Measurements from ENCODE around the gene WDR20.
"Not testable (repeated sequence)": the region's sequence is repeated elsewhere in the genome, so short reads cannot be mapped to it uniquely, and the experiment has no call there.

The WDR20 gene

DNA sequence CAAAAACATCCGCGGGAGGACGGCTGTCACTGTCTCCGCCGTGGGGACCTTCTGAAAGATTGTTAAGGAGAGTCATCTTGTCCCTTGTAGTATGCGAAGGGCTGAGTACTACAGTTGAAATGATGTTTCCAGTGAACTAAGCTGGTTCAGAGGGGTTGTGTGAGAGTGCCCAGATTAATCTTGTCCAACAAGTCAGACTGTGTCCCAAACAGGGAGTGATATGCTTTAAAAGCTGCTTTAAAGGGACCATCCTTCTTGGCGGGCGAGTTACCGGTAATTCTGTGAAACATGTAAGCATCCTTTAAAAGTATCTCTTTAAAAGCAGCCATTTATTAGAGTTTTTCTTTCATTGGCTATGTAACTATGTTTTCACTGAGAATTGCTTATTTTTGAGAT lies 1.1 kb downstream of the WDR20 start:
- Mint-ChIP-seq H3K4me3 (peak overlapping the region; percentile 97 to 100), H3K36me3 (peaks cover 0 to 8% of the 10 kb centered on the region in 2 donors), H3K4me1 (peaks cover 18 to 34% of the 10 kb centered on the region in 2 donors), H3K27ac (peak overlapping the region; percentile 99), H3K9me3 (no peaks in the 10 kb centered on the region), H3K27me3 (no peaks in the 10 kb centered on the region)
- ATAC-seq (replicated peaks) (no peak), DNase-seq (no peak)

DNA sequence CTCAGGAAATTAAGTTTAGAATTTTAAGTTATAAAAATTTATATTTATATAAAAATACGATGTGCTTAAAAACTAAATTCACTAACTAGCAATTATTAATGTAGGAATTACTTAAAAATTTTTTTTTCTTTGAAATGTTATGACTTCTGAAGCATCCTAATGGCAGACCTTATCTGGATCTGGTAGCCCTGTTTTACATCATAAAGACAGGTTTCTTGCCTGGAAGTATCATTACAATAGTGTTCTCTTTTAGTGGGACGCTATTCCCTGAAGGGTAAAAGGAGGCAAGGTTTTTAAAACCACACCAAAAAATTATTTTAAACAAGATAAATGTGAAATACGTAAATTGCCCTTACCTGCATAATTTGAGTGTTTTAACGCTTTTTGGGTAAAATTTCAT lies 2.1 kb downstream of the WDR20 start:
- ATAC-seq (replicated peaks) (no peak), DNase-seq (no peak)
- no peaks in the 10 kb centered on the region for H3K9me3 Mint-ChIP-seq
- peaks cover 24 to 44% of the 10 kb centered on the region in 2 donors for H3K4me1 Mint-ChIP-seq
- H3K36me3 Mint-ChIP-seq = peaks cover 2 to 8% of the 10 kb centered on the region in 2 donors
- no peaks in the 10 kb centered on the region for H3K27me3 Mint-ChIP-seq
- no peak overlapping the region for H3K4me3 Mint-ChIP-seq
- H3K27ac Mint-ChIP-seq = no peak overlapping the region

DNA sequence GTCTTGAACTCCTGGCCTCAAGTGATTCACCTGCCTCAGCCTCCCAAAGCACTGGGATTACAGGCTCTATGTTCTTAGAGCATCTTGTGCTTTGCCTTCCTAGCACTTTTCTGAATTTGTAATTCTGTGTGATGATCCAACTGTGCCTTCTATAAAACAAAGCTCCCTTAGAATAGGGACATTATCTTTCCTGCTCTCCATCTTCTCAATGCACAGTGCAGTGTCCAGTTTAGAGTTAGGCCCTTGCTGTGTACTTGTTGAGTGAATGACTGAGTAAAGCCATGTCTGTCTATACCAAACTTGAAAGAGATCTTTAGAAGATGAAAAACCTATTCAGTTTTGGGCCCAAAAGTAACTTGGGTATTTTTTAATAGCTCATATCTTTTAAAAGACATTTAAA lies 5.2 kb downstream of the WDR20 start:
- no peaks in the 10 kb centered on the region for H3K27me3 Mint-ChIP-seq
- ATAC-seq (replicated peaks) (no peak), DNase-seq (no peak)
- H3K27ac Mint-ChIP-seq = no peak overlapping the region
- no peaks in the 10 kb centered on the region for H3K9me3 Mint-ChIP-seq
- H3K4me1 Mint-ChIP-seq = peaks cover 23 to 47% of the 10 kb centered on the region in 2 donors
- no peak overlapping the region for H3K4me3 Mint-ChIP-seq
- H3K36me3 Mint-ChIP-seq = peaks cover 13 to 16% of the 10 kb centered on the region in 2 donors

DNA sequence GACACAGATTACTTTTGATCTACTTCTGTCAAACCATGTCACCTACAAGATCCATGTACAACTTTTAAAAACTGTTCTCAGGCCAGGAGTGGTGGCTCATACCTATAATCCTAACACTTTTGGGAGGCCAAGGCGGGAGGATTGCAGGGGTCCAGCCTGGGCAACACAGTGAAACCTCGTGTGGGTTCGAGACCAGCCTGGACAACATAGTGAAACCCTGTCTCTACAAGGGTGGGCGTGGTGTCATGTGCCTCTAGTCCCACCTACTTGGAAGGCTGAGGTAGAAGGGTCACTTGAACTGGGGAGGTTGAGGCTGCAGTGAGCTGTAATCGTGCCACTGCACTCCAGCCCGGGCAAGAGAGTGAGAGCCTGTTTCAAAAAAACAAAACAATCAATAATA lies 5.7 kb downstream of the WDR20 start:
- DNase-seq = no peak
- no peak overlapping the region for H3K27ac Mint-ChIP-seq
- no peak overlapping the region for H3K4me3 Mint-ChIP-seq
- peaks cover 12 to 13% of the 10 kb centered on the region in 2 donors for H3K36me3 Mint-ChIP-seq
- no peaks in the 10 kb centered on the region for H3K9me3 Mint-ChIP-seq
- peaks cover 23 to 46% of the 10 kb centered on the region in 2 donors for H3K4me1 Mint-ChIP-seq
- ATAC-seq (replicated peaks) = no peak
- no peaks in the 10 kb centered on the region for H3K27me3 Mint-ChIP-seq

- H3K4me1 Mint-ChIP-seq = peaks cover 16 to 36% of the 10 kb centered on the region in 2 donors
- H3K27ac Mint-ChIP-seq = no peak overlapping the region
- H3K27me3 Mint-ChIP-seq = no peaks in the 10 kb centered on the region
These were observed 6.7 kb downstream of the WDR20 start for GRCh38 chr14:102146423-102146822.

DNA sequence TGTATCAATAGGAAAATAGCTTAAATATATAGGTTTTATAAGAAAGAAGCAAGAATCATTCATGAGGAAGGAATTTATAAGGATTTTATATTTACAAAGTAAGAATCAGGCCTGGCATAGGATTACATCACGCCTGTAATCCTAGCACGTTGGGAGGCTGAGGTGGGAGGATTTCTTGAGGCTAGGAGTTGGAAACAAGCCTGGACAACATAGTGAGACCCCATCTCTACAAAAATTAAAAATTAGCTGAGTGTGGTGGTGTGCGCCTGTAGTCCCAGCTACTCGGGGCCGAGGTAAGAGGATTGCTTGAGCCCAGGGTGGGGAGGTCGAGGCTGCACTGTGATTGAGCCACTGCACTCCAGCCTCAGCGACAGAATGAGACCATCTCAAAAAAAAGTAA lies 10.4 kb downstream of the WDR20 start:
- Mint-ChIP-seq H3K4me1 (peaks cover 22 to 51% of the 10 kb centered on the region in 2 donors), H3K27ac (no peak overlapping the region), H3K4me3 (no peak overlapping the region), H3K27me3 (no peaks in the 10 kb centered on the region), H3K36me3 (peaks cover 33 to 39% of the 10 kb centered on the region in 2 donors), H3K9me3 (peaks cover 0 to 2% of the 10 kb centered on the region in 2 donors)
- DNase-seq = no peak
- no peak for ATAC-seq (replicated peaks)

More at GRCh38 chr14:102146423-102146822, 6.7 kb downstream of the WDR20 start:
- no peak for DNase-seq
- Mint-ChIP-seq H3K36me3 (peaks cover 15 to 21% of the 10 kb centered on the region in 2 donors), H3K9me3 (no peaks in the 10 kb centered on the region), H3K4me3 (no peak overlapping the region)
- ATAC-seq (replicated peaks) = no peak

GRCh38 chr14:102150744-102151143 lies 11.0 kb downstream of the WDR20 start:
- DNase-seq = no peak
- Mint-ChIP-seq H3K27me3 (no peaks in the 10 kb centered on the region), H3K9me3 (peaks cover 0 to 2% of the 10 kb centered on the region in 2 donors), H3K36me3 (peaks cover 36 to 39% of the 10 kb centered on the region in 2 donors), H3K4me3 (no peak overlapping the region), H3K27ac (no peak overlapping the region), H3K4me1 (peaks cover 21 to 49% of the 10 kb centered on the region in 2 donors)
- no peak for ATAC-seq (replicated peaks)

DNA sequence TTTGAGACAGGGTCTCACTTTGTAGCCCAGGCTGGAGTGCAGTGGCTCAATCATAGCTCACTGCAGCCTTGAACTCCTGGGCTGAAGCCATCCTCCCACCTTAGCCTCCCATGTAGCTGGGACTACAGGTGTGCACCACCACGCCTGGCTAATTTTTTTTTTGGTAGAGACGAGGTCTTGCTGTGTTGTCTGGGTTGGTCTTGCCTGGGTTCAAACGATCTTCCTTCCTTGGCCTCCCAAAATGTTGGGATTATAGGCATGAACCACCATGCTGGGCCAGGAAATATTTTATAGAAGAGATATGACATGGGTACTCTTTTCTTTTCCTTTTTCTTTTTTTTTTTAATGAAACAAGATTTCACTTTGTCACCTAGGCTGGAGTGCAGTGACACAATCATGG lies 11.7 kb downstream of the WDR20 start:
- H3K4me3 Mint-ChIP-seq, H3K27ac Mint-ChIP-seq: not testable (repeated sequence)
- H3K36me3 Mint-ChIP-seq = peaks cover 39% of the 10 kb centered on the region in 2 donors

DNA sequence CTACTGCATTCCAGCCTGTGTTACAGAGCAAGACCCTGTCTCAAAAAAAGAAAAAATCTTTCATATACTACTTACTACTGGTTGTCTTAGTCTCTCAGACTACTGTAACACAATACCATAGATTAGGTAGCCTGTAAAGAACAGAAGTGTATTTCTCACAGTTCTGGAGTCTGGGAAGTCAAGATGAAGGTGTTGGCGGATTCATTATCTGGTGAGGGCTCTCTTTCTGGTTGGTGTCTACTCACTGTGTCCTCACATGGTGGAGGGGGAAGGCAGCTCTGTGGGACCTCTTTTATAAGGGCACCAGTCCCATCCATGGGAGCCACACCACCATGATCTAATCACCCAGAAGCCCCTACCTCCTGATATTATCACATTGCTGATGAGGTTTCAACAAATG lies 14.4 kb downstream of the WDR20 start:
- H3K9me3 Mint-ChIP-seq = peaks cover 0 to 2% of the 10 kb centered on the region in 2 donors
- peaks cover 30 to 38% of the 10 kb centered on the region in 2 donors for H3K36me3 Mint-ChIP-seq
- H3K4me3 Mint-ChIP-seq = no peak overlapping the region
- DNase-seq (no peak), ATAC-seq (replicated peaks) (no peak)
- H3K27me3 Mint-ChIP-seq = no peaks in the 10 kb centered on the region
- H3K27ac Mint-ChIP-seq = no peak overlapping the region
- H3K4me1 Mint-ChIP-seq = peaks cover 22 to 57% of the 10 kb centered on the region in 2 donors

More for the DNA sequence above, 11.7 kb downstream of the WDR20 start:
- not testable (repeated sequence) for ATAC-seq (replicated peaks); H3K9me3 Mint-ChIP-seq; DNase-seq; H3K27me3 Mint-ChIP-seq
- peaks cover 17 to 48% of the 10 kb centered on the region in 2 donors for H3K4me1 Mint-ChIP-seq

GRCh38 chr14:102154821-102155549 lies 15.3 kb downstream of the WDR20 start:
- H3K27ac Mint-ChIP-seq = no peak overlapping the region
- H3K36me3 Mint-ChIP-seq = peaks cover 34 to 42% of the 10 kb centered on the region in 2 donors
- peaks cover 0 to 2% of the 10 kb centered on the region in 2 donors for H3K9me3 Mint-ChIP-seq
- peaks cover 28 to 64% of the 10 kb centered on the region in 2 donors for H3K4me1 Mint-ChIP-seq
- ATAC-seq (replicated peaks) (no peak), DNase-seq (no peak)
- H3K27me3 Mint-ChIP-seq = no peaks in the 10 kb centered on the region
- H3K4me3 Mint-ChIP-seq = no peak overlapping the region

DNA sequence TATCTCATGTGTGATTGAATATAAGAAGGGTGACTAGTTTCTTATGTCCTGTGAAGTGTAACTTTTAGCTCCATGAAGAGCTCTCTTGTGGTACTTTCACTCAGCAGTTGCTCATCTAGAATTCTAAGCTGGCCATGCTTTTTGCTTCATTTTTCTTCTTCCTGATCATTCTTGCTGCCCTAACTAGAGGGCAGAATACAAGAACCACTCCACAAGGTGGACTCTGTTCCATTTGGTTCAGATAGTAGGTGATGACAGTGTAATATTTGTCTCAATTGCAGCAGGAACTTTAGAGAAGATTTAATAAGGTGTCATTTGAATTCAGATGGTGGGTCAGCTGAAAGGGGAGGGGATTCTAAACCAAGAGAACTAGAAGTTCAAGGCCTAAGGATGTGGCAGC lies 17.6 kb downstream of the WDR20 start:
- Mint-ChIP-seq H3K27ac (no peak overlapping the region), H3K36me3 (peaks cover 18 to 33% of the 10 kb centered on the region in 2 donors), H3K4me3 (no peak overlapping the region), H3K9me3 (peaks cover 0 to 2% of the 10 kb centered on the region in 2 donors), H3K4me1 (peaks cover 23 to 72% of the 10 kb centered on the region in 2 donors), H3K27me3 (no peaks in the 10 kb centered on the region)
- ATAC-seq (replicated peaks) (no peak), DNase-seq (no peak)

DNA sequence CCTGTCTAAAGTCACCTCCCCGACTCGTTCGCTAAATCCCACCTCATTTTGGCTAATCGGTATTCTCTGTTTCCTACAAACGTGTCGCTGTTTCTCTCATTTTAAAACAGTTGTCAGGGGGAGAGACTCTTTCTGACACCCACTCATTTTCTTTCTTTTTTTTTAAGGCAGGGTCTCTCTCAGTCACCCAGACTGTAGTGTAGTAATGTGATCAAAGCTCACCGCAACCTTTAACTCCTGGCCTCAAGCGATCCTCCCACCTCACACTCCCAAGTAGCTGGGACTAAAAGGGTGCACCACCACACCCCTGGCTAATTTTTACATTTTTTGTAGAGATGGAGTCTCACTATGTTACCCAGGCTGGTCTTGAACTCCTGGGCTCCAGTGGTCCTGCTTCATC lies 19.1 kb downstream of the WDR20 start:
- H3K4me1 Mint-ChIP-seq = peaks cover 27 to 75% of the 10 kb centered on the region in 2 donors
- no peak for ATAC-seq (replicated peaks)
- H3K9me3 Mint-ChIP-seq = no peaks in the 10 kb centered on the region
- H3K27me3 Mint-ChIP-seq = no peaks in the 10 kb centered on the region
- H3K27ac Mint-ChIP-seq = peak overlapping the region; percentile 60
- no peak for DNase-seq
- H3K4me3 Mint-ChIP-seq = no peak overlapping the region
- H3K36me3 Mint-ChIP-seq = peaks cover 15 to 25% of the 10 kb centered on the region in 2 donors

DNA sequence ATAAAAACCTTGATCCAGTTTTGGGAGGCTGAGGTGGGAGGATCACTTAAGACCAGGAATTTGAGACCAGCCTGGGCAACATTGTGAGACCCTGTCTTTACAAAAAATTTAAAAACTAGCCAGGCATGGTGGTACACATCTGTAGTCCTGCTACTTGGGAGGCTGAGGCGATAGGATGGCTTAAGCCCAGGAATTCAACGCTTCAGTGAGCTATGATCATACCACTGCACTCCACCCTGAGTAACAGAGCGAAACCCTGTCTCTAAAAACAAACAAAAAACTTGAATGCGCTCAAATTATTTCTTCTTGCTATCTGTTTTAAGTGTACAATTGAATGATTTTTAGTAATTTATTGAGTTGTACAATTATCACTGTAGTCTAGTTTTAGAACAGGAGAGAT lies 20.1 kb downstream of the WDR20 start:
- H3K4me3 Mint-ChIP-seq = no peak overlapping the region
- DNase-seq (no peak), ATAC-seq (replicated peaks) (no peak)
- peaks cover 26 to 35% of the 10 kb centered on the region in 2 donors for H3K36me3 Mint-ChIP-seq
- H3K9me3 Mint-ChIP-seq = no peaks in the 10 kb centered on the region
- H3K27me3 Mint-ChIP-seq = no peaks in the 10 kb centered on the region
- H3K27ac Mint-ChIP-seq = no peak overlapping the region
- H3K4me1 Mint-ChIP-seq = peaks cover 34 to 75% of the 10 kb centered on the region in 2 donors

- no peak overlapping the region for H3K27ac Mint-ChIP-seq
- H3K27me3 Mint-ChIP-seq = no peaks in the 10 kb centered on the region
- peaks cover 36 to 75% of the 10 kb centered on the region in 2 donors for H3K4me1 Mint-ChIP-seq
- H3K9me3 Mint-ChIP-seq = no peaks in the 10 kb centered on the region
- no peak overlapping the region for H3K4me3 Mint-ChIP-seq
- DNase-seq (no peak), ATAC-seq (replicated peaks) (no peak)
- peaks cover 33 to 37% of the 10 kb centered on the region in 2 donors for H3K36me3 Mint-ChIP-seq
These were observed 22.8 kb downstream of the WDR20 start for GRCh38 chr14:102162487-102162886.

- peaks cover 30% of the 10 kb centered on the region in 2 donors for H3K36me3 Mint-ChIP-seq
- no peaks in the 10 kb centered on the region for H3K9me3 Mint-ChIP-seq
- peaks cover 28 to 65% of the 10 kb centered on the region in 2 donors for H3K4me1 Mint-ChIP-seq
- no peak overlapping the region for H3K4me3 Mint-ChIP-seq
- no peaks in the 10 kb centered on the region for H3K27me3 Mint-ChIP-seq
- ATAC-seq (replicated peaks) = no peak
- H3K27ac Mint-ChIP-seq = no peak overlapping the region
- DNase-seq = no peak
These were observed 24.5 kb downstream of the WDR20 start for GRCh38 chr14:102164241-102164641.

All from stimulated activated naive B cell treated with anti-CD40 and anti-IgM and Interleukin-4, amounts not matched to agents 10 μg/mL and 1 μg/mL and 100 μg/mL, for 72 hours (primary cell).